ENCODE data around the gene OPN1SW.

The OPN1SW gene

DNA sequence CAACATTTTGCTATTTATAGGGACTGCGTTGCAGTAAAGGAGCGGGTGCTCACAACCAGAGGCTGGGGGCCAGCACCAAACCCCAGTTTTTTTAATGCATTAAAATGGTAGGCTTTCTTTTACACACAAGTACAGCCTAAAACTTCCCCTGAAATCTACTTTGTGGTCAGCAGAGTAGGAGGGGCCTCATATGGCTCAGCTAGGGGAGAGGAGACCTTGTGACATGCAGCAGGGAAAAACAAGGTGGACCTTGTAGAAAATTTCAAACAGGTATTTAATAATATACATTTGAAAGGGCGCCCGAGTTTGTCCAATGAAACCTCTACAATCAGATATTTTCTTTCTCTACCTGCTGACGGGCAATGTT is 17.6 kb upstream of the OPN1SW start:
- DNase-seq (ENCODE audit: low read depth in 4 of 4, low spot score in 1 of 4), result no peak

DNA sequence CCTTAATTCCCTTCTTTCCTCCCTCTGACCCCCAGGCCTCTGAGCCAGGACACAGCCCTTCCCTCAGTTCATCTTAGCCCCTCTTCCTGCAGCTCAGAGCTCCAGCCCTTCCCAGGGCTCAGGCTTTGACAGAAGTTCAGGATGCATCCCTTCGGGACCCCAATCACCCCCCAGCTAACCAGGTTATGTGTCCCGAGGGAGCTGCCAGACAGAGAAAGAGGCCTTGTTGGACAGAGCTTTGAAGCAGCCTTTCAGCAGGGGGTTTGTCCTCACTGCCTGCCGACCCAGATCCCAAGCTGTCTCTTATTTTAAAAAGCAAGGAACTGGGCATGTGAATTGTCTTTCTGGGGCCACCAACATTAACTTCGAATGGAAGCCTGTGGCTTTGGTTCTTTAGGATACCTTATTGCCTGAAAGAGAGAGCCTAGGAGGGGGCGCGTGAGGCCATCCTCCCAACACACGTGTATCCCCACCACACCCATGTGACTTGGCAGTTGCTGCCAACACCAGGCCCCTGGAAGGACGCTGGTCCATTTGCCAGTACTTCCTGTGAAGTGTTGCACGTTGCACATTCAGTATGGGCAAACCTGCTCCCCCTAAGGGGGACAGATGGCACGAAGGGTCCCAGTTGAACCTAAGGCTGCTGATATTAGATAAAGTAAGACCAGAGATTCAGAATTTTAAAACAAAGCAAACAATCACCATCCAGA is 17.0 kb upstream of the OPN1SW start:
- no peak for DNase-seq (ENCODE audit: low read depth in 4 of 4, low spot score in 1 of 4)

DNA sequence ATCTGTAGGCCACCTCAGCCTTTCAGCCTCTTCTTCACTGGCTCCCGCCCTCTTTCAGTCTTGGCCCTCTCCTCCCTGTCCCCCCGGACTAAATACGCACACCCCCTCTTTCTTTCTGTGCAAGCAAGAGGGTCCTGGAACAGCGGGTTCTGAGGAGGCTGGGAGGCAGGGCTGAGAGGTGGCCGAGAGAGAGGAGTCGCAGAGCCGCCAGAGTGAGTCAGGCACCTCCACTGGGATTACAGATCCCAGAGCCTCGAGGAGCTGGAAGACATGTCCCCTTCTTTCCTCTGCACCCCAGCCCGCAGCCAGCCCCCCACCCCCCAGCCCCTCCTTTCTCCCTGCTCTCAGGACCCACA is 16.4 kb upstream of the OPN1SW start:
- no peak for DNase-seq (ENCODE audit: low read depth in 4 of 4, low spot score in 1 of 4)

DNA sequence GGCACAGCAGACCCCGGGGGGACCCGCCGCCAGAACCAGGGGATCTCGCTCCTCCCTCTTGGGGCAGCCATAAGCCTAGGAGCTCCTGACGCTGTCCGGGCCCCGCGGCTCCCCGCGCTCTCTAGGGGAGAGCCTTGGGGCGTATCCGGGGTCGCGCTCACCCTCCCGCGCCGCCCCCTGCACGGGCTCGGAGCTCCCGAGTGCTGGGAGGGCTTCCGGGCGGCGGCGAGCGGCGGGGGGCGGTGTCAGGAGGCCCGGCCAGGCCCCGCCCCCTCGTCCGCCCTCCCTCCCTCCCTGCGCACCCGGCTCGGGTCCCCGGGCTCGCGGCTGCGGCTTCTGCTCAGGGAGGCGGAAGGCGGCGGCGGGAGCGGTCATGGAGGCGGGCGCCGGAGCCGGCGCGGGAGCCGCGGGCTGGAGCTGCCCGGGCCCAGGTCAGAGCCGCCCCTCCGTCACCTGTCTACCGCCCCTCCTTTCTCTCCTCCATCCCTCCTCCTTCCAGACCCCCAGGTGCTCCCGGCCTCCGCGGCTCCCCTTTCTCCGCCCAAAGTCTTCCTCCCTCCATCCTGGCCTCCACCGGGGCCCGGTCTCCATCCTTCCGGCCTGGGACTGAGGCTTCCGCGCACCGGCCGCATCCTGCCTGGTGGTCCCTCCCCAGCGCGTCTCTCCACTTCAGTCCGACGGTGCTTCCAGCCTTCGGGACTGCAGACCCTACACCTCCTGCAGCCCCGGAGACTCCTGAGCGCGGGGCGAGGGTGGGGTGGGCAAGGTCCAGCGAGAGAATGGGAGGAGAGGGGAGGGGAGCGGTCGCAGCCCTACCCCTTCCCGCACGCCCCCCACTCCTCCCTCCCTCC is 15.8 kb upstream of the OPN1SW start, which contains the start of gene CCDC136:
Gene CCDC136, plus strand, starts transcription at position 848 of the 851 bp plus-strand sequence. CDS start 444 bp downstream, outside the sequence.
- DNase-seq (ENCODE audit: low read depth in 4 of 4, low spot score in 1 of 4), result peak; percentile 55 to 77 (median 60)

DNA sequence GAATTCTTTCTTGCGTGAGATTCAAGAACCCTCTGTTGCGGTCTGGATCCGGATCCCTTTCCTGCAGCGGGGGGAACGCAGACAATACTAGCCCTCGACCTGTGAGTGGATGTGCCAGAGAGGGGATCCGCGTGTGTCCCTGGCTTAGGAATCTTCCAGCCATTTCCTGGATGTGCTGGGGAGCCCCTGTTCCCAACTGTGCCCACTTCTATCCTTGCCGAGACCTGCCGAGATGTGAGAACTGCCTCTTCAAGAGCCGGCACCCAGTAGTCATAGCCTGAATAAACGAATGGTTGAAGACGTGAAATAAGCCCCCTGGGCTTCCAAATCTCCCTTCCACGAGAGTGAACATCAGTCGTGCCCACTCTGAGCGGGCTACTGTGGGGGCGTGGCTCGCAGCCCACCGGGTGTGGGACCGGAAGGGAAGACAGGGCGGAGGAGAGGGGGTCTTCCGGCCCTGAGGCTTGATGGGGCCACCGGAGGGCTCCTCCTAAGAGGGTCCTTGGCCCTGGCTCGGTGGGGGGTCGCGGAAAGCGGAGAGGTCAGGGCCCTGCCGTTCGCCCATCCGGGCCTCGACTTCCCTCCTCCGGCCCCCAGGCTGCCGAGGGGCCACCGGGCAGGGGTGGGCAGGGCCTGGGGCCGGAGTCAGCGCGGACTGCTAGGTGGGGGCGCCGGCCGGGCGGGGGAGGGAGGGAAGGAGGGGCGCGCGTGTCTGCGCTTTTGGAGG is 14.9 kb upstream of the OPN1SW start:
- DNase-seq (ENCODE audit: low read depth in 4 of 4, low spot score in 1 of 4), result no peak

DNA sequence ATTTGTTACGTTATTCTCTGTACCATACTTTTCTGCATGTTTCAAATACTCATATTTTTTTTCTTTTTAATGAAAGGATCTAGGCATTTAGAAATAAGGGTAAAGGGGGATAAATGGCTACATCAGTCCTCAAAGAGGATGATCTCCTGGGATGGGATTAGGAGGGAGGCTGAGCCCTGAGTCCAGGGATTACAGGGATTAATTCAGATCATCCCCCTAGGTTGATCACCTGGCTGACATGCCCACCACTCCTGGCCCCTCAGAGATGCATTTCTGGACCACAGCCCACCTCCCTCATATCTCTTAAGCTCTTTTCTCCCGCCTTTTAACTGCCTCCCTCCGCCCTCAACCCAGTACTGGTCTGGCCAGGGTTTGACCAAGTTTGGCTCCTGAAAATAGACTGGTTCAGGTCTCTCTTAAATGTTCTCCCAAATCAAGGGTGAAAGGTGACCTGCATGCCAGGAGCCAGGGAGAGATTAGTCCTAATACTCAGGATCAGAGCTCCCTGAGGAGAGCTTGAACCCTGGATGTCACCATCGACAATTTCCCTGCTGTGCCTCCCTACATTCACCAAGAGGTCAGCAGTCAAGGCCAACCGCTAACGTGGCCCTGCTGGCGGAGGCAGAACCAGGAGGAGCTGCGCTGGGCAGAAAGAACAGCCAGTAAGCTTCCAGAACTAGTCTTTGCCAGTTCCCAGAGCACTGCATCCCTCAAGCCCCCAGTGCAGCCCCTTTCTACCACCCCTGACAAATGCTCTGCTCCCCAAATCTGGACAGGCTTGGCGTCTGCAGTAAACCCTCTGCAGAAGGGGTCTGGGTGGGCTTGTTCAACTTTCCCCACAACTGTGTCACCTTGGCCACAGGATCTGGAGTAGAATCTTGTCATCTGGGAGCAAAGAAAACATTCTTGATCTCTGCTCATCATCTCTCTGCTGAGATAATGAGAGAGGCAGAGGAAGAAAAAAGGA is 13.1 kb upstream of the OPN1SW start:
- no peak for DNase-seq (ENCODE audit: low read depth in 4 of 4, low spot score in 1 of 4)

DNA sequence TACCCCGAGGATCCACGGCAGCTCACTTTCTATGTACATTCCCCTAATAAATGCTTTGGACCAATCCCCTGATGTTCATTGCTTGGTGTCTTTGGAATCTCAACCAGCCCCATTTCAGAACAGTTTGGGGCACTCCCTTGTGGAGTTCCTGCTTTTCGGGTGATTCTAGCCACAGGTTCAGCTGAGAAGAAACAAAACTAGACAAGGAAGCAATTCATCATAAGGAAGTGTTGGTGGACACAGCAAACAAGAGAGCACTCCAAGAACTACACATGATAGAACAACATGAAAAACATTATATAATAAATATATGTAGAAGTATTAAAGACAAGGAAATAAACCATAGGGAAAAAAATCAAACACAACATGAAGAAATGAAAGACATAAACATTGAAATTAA is 10.1 kb upstream of the OPN1SW start:
- no peak for DNase-seq (ENCODE audit: low read depth in 4 of 4, low spot score in 1 of 4)

DNA sequence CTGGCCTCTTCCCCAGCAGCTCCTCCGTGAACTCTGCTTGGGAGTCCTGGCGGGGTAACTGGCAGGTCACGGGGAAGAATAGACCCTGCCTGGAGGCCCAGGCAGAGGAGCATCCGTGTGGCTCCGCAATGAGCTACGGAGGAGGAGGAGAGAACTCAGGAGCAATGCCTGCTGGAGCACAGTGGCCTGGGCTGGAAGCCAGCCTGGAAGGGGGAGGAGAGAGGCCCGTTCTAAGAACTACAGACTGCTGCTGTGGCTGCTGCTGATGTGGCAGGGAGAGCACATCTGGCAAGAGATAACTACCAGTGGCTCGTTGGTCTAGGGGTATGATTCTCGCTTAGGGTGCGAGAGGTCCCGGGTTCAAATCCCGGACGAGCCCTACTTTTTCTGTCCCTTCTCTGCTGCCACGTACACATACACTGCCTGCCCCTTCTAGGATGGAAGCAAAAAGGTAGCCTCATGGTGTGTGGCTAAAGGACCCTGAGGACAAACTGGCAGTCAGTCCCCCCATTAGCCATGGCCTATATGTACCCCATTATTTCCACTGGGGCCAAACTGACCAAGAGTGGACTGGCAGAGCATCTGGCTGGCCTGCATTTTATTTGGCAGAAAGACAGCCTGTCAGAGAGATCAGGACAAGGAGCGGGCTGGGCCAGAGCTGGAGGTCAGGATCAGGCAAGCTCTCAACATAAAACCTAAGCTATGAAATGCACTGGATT is 7.7 kb upstream of the OPN1SW start:
- no peak for DNase-seq (ENCODE audit: low read depth in 4 of 4, low spot score in 1 of 4)

DNA sequence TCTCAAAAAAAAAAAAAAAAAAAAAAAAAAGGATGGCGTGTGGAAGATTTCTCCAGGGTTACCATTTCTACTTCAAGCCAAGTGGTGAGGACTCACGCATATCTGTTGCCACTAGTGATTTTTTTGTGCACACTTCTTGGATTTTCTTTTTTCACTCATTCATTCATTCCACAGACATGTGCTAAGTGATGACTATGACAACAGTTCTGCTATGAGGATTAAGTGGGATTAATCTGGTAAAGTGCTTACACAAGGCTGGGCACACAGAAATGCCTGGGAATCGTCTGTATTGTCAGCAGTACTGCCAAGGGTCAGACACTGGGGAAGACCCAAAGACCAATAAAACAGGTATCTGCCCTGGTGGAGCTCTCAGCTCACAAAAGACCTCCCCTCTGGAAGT is 6.3 kb upstream of the OPN1SW start:
- DNase-seq (ENCODE audit: low read depth in 4 of 4, low spot score in 1 of 4), result no peak

DNA sequence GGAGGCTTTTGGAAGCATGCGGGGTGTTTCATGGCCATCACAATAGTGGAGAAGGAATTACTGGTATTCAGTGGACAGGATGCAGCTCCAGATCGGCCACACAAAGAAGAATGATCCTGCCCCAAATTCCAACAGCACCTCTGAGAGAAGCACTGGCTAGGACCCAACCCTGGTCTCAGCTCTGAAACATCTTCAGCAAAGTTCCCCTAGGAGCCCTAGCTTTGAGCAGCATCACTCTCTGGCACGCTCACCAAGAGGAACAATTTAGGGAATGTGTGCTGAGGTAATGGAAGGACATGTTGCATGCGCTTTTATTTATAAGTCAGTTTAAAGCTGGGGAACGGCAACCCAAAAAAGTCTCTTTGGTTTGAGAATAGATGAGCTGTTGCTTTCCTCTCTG is 5.5 kb upstream of the OPN1SW start:
- DNase-seq (ENCODE audit: low read depth in 4 of 4, low spot score in 1 of 4), result no peak

DNA sequence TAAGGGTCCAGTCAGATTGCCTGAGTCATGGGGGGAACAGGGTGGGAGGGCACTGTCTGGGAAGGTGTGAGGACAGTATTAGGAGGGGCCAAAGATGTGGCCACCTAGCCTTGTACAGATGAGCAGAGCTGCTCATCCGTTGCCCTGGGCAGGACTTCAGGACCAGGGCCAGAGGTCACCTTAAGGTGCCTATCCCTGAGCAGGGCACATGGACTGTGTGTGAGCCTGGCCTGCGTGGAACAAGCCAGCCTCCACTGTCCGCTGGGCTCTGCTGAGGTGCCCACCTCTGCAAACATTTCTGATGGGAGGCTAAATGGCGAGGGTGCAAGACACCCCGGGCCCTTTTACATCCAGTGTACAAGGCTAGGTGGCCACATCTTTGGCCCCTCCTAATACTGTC is 3.4 kb upstream of the OPN1SW start:
- DNase-seq (ENCODE audit: low read depth in 4 of 4, low spot score in 1 of 4), result no peak

DNA sequence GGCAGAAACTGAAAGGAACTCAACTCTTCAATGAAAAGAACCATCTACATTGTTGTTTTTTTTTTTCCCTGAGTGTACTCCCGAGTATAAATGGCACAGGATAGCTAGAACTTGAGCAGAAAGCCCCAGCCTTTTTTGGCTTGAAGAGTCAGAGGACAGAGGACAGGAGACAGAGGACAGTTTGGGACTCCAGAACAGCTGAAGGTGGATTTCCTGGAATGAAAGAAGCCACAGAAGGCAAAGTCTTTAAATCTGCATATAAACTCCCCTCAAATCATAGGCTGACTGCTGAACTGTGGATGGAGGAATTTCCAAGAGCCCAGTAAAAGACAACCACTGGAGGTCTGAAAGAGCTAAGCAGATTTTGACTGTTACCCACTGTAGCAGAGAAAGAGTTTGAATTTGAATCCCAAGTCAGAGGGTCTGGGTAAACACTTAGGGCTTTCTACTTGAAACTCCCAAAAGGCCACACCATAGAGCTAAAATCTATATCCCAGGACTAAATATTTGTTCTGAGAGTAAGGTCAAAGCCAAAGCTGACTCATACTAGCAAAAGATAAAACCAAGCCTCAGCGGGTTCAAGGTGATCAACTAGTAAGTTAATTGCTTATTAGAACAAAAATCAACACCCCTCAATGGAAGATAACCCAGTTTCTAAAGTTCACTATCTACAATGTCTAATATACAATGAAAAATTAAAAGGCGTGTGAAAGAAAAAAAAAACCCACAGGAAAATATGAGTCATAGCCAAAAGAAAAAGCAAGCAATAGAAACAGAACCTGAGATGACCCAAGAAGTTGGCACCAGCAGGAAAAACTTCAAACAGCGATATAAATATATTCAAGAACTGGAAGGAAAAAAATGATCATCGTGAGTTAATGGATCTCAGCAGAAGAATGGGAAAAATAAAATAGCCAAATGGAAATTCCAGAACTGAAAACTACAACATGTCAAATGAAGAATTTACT is 1.8 kb upstream of the OPN1SW start:
- no peak for DNase-seq (ENCODE audit: low read depth in 4 of 4, low spot score in 1 of 4)

DNA sequence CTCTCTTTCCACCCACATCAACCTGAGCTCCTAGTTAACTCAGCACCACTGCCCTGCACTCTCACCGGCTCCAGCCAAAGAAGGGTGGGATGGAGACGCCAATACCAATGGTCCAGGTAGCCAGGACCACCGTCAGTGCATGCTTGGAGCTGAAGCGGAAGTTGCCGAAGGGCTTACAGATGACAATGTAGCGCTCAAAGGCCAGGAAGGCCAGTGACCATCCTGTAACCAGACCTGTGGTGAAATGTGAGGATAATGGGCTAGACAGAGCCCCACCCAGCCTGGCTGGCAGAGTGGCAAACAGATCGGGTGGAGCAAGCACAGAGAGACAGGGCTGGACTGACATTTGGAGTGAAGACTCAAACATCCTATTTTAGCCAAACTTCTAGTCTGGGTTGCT is 673 bp downstream of the OPN1SW start:
- no peak for DNase-seq (ENCODE audit: low read depth in 4 of 4, low spot score in 1 of 4)

DNA sequence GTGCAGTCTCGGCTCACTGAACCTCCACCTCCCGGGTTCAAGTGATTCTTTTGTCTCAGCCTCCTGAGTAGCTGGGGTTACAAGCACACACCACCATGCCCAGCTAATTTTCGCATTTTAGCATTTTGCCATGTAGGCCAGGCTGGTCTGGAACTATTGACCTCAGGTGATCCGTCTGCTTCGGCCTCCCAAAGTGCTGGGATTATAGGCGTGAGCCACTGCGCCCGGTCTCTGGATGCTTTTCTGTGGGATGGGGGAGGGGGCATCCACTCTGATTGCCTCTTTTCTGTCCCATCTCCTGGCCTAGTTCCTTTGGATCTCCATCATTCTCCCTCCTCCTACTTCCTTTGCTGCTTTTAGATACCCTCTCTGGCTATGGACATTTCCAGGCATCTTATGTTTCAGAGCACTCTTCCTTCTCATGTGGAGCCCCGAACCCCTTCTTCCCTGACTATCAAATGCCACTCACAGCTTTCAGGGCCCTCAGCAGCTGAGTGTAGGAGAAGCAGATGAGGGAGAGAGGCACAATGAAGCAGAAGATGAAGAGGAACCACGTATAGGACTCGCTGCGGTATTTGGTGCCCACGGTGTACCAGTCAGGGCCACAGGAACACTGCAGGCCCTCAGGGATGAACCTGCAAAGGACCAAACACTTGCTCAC is 1.4 kb downstream of the OPN1SW start:
- no peak for DNase-seq (ENCODE audit: low read depth in 4 of 4, low spot score in 1 of 4)

DNA sequence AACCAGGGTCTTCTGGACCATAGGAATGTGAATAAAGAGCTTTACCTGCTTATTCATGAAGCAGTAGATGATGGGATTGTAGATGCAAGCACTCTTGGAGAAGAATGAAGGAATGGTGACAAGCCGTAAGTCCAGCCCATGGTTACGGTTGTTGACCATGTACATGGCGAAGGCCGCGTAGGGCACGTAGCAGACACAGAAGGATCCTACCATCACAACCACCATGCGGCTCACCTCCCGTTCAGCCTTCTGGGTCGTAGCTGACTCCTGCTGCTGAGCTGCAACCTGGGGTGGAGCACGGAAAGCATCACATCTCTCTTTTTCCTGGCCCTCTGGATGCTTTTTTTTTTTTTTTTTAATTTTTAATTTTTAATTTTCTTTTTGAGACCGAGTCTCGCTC is 2.0 kb downstream of the OPN1SW start:
- no peak for DNase-seq (ENCODE audit: low read depth in 4 of 4, low spot score in 1 of 4)

DNA sequence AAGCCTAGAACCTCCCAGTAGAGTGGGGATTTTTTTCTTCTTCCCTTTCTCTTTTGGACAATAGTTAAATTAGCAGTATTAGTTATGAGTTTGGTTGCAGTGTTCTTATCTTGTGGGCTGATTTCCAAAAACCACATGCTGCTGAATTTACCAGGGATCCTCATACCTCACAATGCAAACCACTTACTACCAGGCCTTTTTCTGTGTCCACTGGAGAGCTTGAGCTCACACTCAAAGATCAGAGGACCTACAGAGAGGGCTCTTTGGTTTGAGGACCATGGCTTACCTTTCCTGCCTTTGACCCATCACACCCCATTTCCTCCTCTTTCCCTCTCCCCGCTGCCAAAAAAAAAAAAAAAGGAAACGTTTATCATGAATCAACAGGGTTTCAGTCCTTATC is 5.4 kb downstream of the OPN1SW start:
- no peak for DNase-seq (ENCODE audit: low read depth in 4 of 4, low spot score in 1 of 4)

DNA sequence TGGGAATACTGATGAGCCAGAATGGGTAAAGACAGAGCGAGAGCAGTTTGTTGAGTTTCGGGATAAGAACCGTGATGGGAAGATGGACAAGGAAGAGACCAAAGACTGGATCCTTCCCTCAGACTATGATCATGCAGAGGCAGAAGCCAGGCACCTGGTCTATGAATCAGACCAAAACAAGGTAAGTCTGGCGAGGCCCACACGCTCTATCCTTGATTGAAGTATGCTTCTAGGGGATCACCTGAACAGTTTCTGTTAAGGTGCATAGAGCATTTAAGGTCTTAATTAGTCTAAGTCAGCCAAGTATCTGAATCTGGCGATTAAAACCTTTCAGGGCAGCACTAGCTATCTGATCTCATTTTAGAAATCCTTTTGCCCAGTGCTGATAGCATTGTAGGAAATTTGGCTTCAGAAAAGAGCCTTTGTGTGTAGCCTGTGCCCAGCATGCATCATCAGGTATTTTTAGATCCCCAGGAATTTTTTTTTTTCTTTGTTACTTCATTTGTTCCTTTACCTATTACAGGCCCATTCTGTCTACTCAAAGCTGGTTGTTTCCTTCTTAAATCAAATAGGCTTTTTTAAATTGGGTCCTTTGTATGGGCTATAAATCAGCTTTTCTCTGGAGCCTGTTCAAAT is 8.0 kb downstream of the OPN1SW start:
- no peak for DNase-seq (ENCODE audit: low read depth in 4 of 4, low spot score in 1 of 4)

DNA sequence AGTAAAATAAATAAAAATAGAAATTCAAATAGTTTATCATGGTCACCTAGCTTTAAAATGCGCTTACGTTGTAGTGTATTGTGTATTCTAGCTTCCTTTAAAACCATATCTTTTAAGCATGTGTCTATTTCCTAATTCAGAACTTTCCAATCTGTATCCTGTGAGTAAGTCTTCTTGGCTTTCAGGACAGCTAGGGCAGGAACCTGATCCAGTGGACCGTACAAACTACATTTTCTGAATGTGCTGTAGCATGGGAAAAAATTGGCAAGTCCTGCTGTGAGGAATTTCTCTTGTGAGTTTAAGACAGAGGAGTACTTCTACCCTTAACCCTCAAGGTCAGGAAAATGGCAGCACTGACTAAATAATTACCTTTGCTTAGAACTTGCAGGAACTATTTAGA is 12.1 kb downstream of the OPN1SW start:
- DNase-seq (ENCODE audit: low read depth in 4 of 4, low spot score in 1 of 4), result no peak
